ENCODE results near the gene PNPLA6. TPM values are rescaled to one million over a fixed set of nuclear protein-coding genes. Genes with fewer than 3 reads are reported as not detected.

PNPLA6 gene
- total RNA-seq, 1 donor from 2014 or later: 40.8 TPM

DNA sequence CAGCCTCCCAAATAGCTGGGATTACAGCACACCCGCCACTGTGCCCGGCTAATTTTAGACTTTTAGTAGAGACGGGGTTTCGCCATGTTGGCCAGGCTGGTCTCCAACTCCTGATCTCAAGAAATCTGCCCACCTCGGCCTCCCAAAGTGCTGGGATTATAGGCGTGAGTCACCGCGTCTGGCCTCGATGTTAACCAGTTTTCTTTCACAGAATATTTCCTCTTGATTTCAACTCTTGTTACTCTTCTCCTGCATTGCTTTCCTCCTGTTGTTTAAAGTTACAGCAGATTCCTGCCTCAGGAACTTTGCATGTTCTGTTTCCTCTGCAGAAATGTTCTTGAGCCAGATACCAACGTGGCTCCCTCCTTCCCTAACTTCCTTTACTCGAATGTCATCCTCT is 43.0 kb upstream of the PNPLA6 start:
- no peak overlapping the region for H3K4me3 ChIP-seq (ENCODE audit: low read depth, low read length)
- FAIRE-seq (no peak), DNase-seq (ENCODE audit: low read depth) (no peak)

DNA sequence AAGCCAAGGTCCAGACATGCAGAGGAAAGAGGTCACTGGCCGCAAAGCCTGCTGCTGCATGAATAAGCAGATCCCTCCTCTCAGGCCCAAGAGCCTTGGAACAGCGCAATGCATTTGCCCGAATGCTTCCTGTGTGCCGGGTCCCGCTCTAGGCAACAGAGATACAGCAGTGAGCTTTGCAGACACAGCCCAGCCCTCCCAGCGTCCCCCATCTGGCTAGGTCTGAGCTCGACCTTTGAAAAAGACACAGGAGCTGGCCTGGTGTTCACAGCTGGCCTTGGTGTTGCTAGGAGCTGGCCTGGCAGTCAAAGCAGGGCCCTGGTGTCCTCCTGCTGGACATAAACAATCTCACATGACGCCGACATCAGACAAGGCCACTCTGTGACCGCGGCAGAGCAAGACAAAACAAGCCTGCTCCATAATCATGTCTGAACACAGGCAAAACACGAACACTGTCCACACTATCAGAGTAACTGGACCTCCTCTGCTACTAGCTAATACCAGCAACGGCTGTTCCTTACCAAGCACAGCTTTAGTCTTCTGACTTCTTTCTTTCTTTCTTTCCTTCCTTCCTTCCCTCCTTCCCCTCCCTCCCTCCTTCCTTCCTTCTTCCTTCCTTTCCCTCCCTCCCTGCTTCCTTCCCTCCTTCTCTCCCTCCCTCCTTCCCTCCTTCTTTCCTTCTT is 41.0 kb upstream of the PNPLA6 start:
- DNase-seq (ENCODE audit: low read depth) (peak; percentile 89), FAIRE-seq (peak; percentile 96)
- Histone ChIP-seq H3K36me3 (ENCODE audit: control insufficient read depth, insufficient read depth, low read length) (no peaks in the 10 kb centered on the region), H3K4me3 (ENCODE audit: low read depth, low read length) (no peak overlapping the region), H3K27me3 (ENCODE audit: control insufficient read depth, insufficient read depth, low read length) (no peaks in the 10 kb centered on the region)
- TF ChIP-seq, protein P1, sequence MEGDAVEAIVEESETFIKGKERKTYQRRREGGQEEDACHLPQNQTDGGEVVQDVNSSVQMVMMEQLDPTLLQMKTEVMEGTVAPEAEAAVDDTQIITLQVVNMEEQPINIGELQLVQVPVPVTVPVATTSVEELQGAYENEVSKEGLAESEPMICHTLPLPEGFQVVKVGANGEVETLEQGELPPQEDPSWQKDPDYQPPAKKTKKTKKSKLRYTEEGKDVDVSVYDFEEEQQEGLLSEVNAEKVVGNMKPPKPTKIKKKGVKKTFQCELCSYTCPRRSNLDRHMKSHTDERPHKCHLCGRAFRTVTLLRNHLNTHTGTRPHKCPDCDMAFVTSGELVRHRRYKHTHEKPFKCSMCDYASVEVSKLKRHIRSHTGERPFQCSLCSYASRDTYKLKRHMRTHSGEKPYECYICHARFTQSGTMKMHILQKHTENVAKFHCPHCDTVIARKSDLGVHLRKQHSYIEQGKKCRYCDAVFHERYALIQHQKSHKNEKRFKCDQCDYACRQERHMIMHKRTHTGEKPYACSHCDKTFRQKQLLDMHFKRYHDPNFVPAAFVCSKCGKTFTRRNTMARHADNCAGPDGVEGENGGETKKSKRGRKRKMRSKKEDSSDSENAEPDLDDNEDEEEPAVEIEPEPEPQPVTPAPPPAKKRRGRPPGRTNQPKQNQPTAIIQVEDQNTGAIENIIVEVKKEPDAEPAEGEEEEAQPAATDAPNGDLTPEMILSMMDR (IDR thresholded peaks at IDR 0.05; ENCODE audit: insufficient read depth, low read length, severe bottlenecking): peak; percentile 10

More for the DNA sequence above, 43.0 kb upstream of the PNPLA6 start:
- H3K36me3 ChIP-seq (ENCODE audit: control insufficient read depth, insufficient read depth, low read length): no peaks in the 10 kb centered on the region
- TF ChIP-seq, protein P1 (IDR thresholded peaks at IDR 0.05; ENCODE audit: insufficient read depth, low read length, severe bottlenecking): no peak
- H3K27me3 ChIP-seq (ENCODE audit: control insufficient read depth, insufficient read depth, low read length): no peaks in the 10 kb centered on the region

DNA sequence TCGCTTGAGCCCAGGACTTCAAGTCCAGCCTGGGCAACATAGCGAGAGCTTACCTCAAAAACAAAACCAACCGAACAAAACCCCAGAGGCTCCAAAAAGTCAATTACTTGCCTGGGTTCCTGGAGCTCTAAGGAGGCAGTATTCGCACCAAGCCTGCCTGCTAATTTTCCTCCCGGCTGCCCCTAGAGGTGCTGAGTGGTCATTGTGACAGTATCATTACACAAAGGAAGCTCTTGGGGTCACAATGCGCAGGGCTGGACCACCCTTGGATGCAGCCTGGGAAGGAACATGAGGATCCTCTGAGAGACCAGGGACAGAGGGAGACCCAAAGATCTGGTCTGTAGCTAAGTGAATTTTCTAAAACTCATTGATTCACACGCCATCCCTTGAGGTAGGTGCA is 38.2 kb upstream of the PNPLA6 start:
- DNase-seq (ENCODE audit: low read depth): no peak
- H3K27me3 ChIP-seq (ENCODE audit: control insufficient read depth, insufficient read depth, low read length): peaks cover 1% of the 10 kb centered on the region
- H3K4me3 ChIP-seq (ENCODE audit: low read depth, low read length): no peak overlapping the region
- no peak for FAIRE-seq
- TF ChIP-seq, protein P1 (IDR thresholded peaks at IDR 0.05; ENCODE audit: insufficient read depth, low read length, severe bottlenecking): peak; percentile 41
- no peaks in the 10 kb centered on the region for H3K36me3 ChIP-seq (ENCODE audit: control insufficient read depth, insufficient read depth, low read length)

DNA sequence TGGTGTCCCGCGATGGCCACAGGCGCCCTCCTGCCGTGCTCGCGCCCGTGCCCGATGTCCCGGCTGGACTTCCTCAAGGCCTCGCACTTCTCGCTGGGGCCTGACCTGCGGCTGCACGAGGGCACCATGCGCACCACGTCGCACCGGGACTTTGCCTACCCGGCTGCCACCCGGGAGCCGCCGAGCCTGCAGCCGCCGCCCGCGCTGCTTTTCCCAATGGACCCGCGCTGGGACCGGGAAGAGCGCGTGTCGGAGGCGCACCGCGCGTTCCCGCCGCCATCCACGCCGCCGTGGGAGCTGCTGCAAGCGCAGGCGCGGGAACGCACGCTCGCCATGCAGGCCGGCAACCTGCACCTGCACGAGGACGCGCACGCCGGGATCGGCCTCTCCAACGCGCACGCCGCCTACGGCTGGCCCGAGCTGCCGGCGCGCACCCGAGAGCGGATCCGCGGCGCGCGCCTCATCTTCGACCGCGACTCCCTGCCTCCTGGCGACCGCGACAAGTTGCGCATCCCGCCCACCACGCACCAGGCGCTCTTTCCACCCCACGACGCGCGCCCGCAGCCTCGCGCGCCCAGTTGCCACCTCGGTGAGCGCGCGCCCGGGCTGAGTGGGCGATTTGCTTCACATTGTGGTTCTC is 34.6 kb upstream of the PNPLA6 start:
- FAIRE-seq (no peak), DNase-seq (ENCODE audit: low read depth) (no peak)
- TF ChIP-seq, protein P1 (IDR thresholded peaks at IDR 0.05; ENCODE audit: insufficient read depth, low read length, severe bottlenecking): no peak
- peak overlapping the region; percentile 40 for H3K4me3 ChIP-seq (ENCODE audit: low read depth, low read length)
- no peaks in the 10 kb centered on the region for H3K36me3 ChIP-seq (ENCODE audit: control insufficient read depth, insufficient read depth, low read length)
- H3K27me3 ChIP-seq (ENCODE audit: control insufficient read depth, insufficient read depth, low read length): peaks cover 3% of the 10 kb centered on the region

DNA sequence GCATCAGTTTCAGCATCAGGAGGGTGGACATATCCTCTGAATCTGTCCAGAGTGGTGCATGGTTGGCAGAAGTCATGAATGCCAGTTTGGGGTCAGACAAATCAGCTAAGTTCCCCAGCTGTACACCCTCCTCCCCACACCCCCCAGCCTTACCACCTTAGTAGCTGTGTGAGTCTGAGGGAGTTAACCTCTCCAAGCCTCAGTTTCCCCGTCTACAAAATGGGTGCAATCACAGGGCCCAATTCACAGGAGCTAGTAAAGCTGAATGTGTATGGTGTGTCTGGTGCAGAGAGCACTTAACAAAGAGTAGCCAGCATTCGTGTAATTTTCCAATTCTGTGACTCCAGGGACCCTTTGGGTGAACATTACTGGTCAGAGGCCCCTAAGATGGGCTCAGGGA is 33.0 kb upstream of the PNPLA6 start:
- peak; percentile 32 for FAIRE-seq
- TF ChIP-seq, protein P1 (IDR thresholded peaks at IDR 0.05; ENCODE audit: insufficient read depth, low read length, severe bottlenecking): no peak
- Histone ChIP-seq H3K4me3 (ENCODE audit: low read depth, low read length) (no peak overlapping the region), H3K27me3 (ENCODE audit: control insufficient read depth, insufficient read depth, low read length) (peaks cover 3% of the 10 kb centered on the region), H3K36me3 (ENCODE audit: control insufficient read depth, insufficient read depth, low read length) (no peaks in the 10 kb centered on the region)
- no peak for DNase-seq (ENCODE audit: low read depth)
